Measurements from ENCODE around the gene BUB1B.

The BUB1B gene

GRCh38 chr15:40239404-40239692 is 78.5 kb downstream of the BUB1B start:
- no peak for DNase-seq
- Histone ChIP-seq H3K36me3 (replicated peaks; ENCODE audit: insufficient read depth, low read length) (no peaks in the 10 kb centered on the region), H3F3A (ENCODE audit: insufficient read depth, low read length) (no peaks in the 10 kb centered on the region; the same call in 1 of the 2 replicates), H3K9me2 (replicated peaks; ENCODE audit: insufficient read depth, low read length) (no peaks in the 10 kb centered on the region), H3K4me3 (ENCODE audit: low read length) (no peak overlapping the region; the same call in 1 of the 2 replicates), H4K20me1 (ENCODE audit: insufficient read depth, low read length) (no peaks in the 10 kb centered on the region), H3K9ac (ENCODE audit: low read length) (no peak overlapping the region), H3K79me2 (ENCODE audit: low read length) (no peaks in the 10 kb centered on the region), H3K27me3 (replicated peaks; ENCODE audit: insufficient read depth, low read length) (no peaks in the 10 kb centered on the region), H3K4me2 (ENCODE audit: low read depth, low read length) (peak overlapping the region; percentile 59; the same call in 1 of the 2 replicates), H2AFZ (ENCODE audit: low read length) (peak overlapping the region; percentile 19; the same call in 1 of the 2 replicates), H3K4me1 (ENCODE audit: low read length) (peaks cover 14% of the 10 kb centered on the region), H3K9me3 (replicated peaks; ENCODE audit: insufficient read depth, low read length) (no peaks in the 10 kb centered on the region), H3K27ac (ENCODE audit: low read length) (no peak overlapping the region)
- no peak for TF ChIP-seq EZH2 (optimal IDR thresholded peaks at IDR 0.05; ENCODE audit: low read depth, low read length)
- no peak for TF ChIP-seq CTCF (IDR thresholded peaks at IDR 0.05; ENCODE audit: low read length)
- TF ChIP-seq EZH2phosphoT487 (IDR thresholded peaks at IDR 0.05; ENCODE audit: low read length): no peak

- H3K4me1 ChIP-seq (ENCODE audit: low read length): peaks cover 8% of the 10 kb centered on the region
- H3K9ac ChIP-seq (ENCODE audit: low read length): no peak overlapping the region
- no peaks in the 10 kb centered on the region for H3K79me2 ChIP-seq (ENCODE audit: low read length)
- no peak overlapping the region for H2AFZ ChIP-seq (ENCODE audit: low read length)
- H3K4me3 ChIP-seq (ENCODE audit: low read length): no peak overlapping the region
- H3F3A ChIP-seq (ENCODE audit: insufficient read depth, low read length): no peaks in the 10 kb centered on the region
- TF ChIP-seq CTCF (IDR thresholded peaks at IDR 0.05; ENCODE audit: low read length) (no peak), EZH2 (optimal IDR thresholded peaks at IDR 0.05; ENCODE audit: low read depth, low read length) (no peak), EZH2phosphoT487 (IDR thresholded peaks at IDR 0.05; ENCODE audit: low read length) (no peak)
- H4K20me1 ChIP-seq (ENCODE audit: insufficient read depth, low read length): no peaks in the 10 kb centered on the region
- H3K9me3 ChIP-seq (replicated peaks; ENCODE audit: insufficient read depth, low read length): no peaks in the 10 kb centered on the region
- H3K4me2 ChIP-seq (ENCODE audit: low read depth, low read length): no peak overlapping the region
- H3K9me2 ChIP-seq (replicated peaks; ENCODE audit: insufficient read depth, low read length): no peaks in the 10 kb centered on the region
- no peaks in the 10 kb centered on the region for H3K36me3 ChIP-seq (replicated peaks; ENCODE audit: insufficient read depth, low read length)
- H3K27me3 ChIP-seq (replicated peaks; ENCODE audit: insufficient read depth, low read length): no peaks in the 10 kb centered on the region
- no peak for DNase-seq
- no peak overlapping the region for H3K27ac ChIP-seq (ENCODE audit: low read length)
These were observed 79.1 kb downstream of the BUB1B start for GRCh38 chr15:40239693-40240618.

- no peaks in the 10 kb centered on the region for H3K36me3 ChIP-seq (replicated peaks; ENCODE audit: insufficient read depth, low read length)
- no peak overlapping the region for H3K9ac ChIP-seq (ENCODE audit: low read length)
- 0 out of 2 replicates have a peak, but pooled peaks cover 6% of the 10 kb centered on the region for H3K4me1 ChIP-seq (ENCODE audit: low read length)
- no peaks in the 10 kb centered on the region for H3K9me2 ChIP-seq (replicated peaks; ENCODE audit: insufficient read depth, low read length)
- H3K27me3 ChIP-seq (replicated peaks; ENCODE audit: insufficient read depth, low read length): no peaks in the 10 kb centered on the region
- no peak for DNase-seq
- H4K20me1 ChIP-seq (ENCODE audit: insufficient read depth, low read length): no peaks in the 10 kb centered on the region
- no peaks in the 10 kb centered on the region for H3K9me3 ChIP-seq (replicated peaks; ENCODE audit: insufficient read depth, low read length)
- no peaks in the 10 kb centered on the region for H3K79me2 ChIP-seq (ENCODE audit: low read length)
- H3K4me2 ChIP-seq (ENCODE audit: low read depth, low read length): no peak overlapping the region
- no peaks in the 10 kb centered on the region for H3F3A ChIP-seq (ENCODE audit: insufficient read depth, low read length)
- TF ChIP-seq EZH2phosphoT487 (IDR thresholded peaks at IDR 0.05; ENCODE audit: low read length) (no peak), CTCF (IDR thresholded peaks at IDR 0.05; ENCODE audit: low read length) (no peak), EZH2 (optimal IDR thresholded peaks at IDR 0.05; ENCODE audit: low read depth, low read length) (no peak)
- H3K4me3 ChIP-seq (ENCODE audit: low read length): no peak overlapping the region
- H3K27ac ChIP-seq (ENCODE audit: low read length): no peak overlapping the region
- H2AFZ ChIP-seq (ENCODE audit: low read length): no peak overlapping the region
These were observed 79.9 kb downstream of the BUB1B start for GRCh38 chr15:40240619-40241221.

All from MM.1S (cell line).